Lower leg skin (tissue), 3 donors: ENCODE results near the gene KRT16.

Experiments used
- POLR2A ChIP-seq, 2 donors: fragments of 450-650 bp; IDR thresholded peaks; one replicate each; pipeline ENCODE4 v1.6.1; 2016 to 2017; ENCODE audit warnings: antibody characterized with exemption in 2 of 2, mild to moderate bottlenecking in 1 of 2, moderate library complexity in 1 of 2
- TF ChIP-seq, protein P1 (sequence below), 3 donors: fragments of 450-650 bp; IDR thresholded peaks; one replicate each; pipeline ENCODE4 v1.5.1; 2016; ENCODE audit warnings: antibody characterized with exemption in 3 of 3, mild to moderate bottlenecking in 3 of 3, moderate library complexity in 2 of 3

DNA sequence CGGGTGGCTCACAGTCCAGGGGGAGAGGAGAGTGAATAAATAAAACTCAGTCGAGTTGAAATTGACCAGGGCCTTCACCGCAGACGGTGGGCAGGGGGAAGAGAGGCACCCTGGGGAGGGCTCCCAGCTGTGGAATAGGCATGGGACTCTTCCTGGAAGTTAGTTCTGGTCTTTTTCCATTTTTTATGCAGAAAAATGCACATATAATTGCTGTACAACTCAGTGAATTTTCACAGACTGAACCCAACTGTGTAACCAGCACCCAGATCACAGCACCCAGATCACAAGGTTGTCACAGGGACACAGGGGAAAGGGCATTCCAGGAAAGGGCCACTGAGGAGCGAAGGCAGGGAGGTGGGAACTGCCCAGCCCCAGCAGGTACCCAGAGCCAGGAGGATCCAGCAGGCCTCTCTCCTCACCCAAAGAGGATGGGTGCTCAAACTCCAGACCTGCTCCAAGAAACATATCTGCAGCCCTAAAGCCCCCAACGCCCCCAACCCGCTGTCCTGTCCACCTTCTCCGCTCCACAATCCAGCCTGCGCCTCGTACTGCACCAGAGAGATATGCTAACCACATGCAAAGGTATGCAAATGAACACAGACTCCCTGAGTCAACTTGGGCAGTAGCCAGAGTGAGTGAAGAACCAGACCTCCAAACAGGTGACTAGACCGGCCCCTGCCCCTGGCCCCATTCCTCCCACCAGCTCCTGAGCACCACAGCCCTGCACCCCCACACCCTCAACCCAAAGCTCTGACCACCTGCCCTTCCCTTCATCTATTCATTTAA is 47.1 kb upstream of the KRT16 start:
- TF ChIP-seq, protein P1, sequence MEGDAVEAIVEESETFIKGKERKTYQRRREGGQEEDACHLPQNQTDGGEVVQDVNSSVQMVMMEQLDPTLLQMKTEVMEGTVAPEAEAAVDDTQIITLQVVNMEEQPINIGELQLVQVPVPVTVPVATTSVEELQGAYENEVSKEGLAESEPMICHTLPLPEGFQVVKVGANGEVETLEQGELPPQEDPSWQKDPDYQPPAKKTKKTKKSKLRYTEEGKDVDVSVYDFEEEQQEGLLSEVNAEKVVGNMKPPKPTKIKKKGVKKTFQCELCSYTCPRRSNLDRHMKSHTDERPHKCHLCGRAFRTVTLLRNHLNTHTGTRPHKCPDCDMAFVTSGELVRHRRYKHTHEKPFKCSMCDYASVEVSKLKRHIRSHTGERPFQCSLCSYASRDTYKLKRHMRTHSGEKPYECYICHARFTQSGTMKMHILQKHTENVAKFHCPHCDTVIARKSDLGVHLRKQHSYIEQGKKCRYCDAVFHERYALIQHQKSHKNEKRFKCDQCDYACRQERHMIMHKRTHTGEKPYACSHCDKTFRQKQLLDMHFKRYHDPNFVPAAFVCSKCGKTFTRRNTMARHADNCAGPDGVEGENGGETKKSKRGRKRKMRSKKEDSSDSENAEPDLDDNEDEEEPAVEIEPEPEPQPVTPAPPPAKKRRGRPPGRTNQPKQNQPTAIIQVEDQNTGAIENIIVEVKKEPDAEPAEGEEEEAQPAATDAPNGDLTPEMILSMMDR (IDR thresholded peaks at IDR 0.05): no peak
- TF ChIP-seq POLR2A (IDR thresholded peaks at IDR 0.05): no peak
